Measurements from ENCODE around the gene SLC7A8. TPM values are rescaled to one million over a fixed set of nuclear protein-coding genes. Genes with fewer than 3 reads are reported as not detected.

The SLC7A8 gene
- total RNA-seq, 1 donor from 2014 or later, result 56.5 TPM

GRCh38 chr14:23106747-23107045, 76.8 kb downstream of the SLC7A8 start:
- H3K79me2 ChIP-seq (ENCODE audit: low read depth), result no peaks in the 10 kb centered on the region
- Mint-ChIP-seq H3K4me3 (no peak overlapping the region), H3K27me3 (ENCODE audit: insufficient read depth, low read depth) (peaks cover 4% of the 10 kb centered on the region), H3K36me3 (no peaks in the 10 kb centered on the region), H3K9me3 (peaks cover 4% of the 10 kb centered on the region), H3K27ac (peak overlapping the region; percentile 13), H3K4me1 (peaks cover 18% of the 10 kb centered on the region)
- no peak overlapping the region for H3K9ac ChIP-seq
- H3K4me2 ChIP-seq, result no peak overlapping the region
- H3K27ac ChIP-seq, result no peak overlapping the region
- H4K20me1 ChIP-seq (ENCODE audit: low read depth), result no peaks in the 10 kb centered on the region
- peaks cover 10% of the 10 kb centered on the region for H3K27me3 ChIP-seq
- no peaks in the 10 kb centered on the region for H3K9me3 ChIP-seq (ENCODE audit: low read depth)
- peaks cover 3% of the 10 kb centered on the region for H3K4me1 ChIP-seq
- H3K36me3 ChIP-seq, result no peaks in the 10 kb centered on the region
- TF ChIP-seq EZH2 (IDR thresholded peaks at IDR 0.05), result no peak
- no peak for TF ChIP-seq CTCF (IDR thresholded peaks at IDR 0.05)
- no peak for TF ChIP-seq EZH2phosphoT487 (IDR thresholded peaks at IDR 0.05)
- H3K4me3 ChIP-seq, result no peak overlapping the region
- no peak for DNase-seq (ENCODE audit: low spot score)
- no peak overlapping the region for H2AFZ ChIP-seq (replicated peaks)
- H3F3A ChIP-seq (ENCODE audit: low read depth), result peaks cover 13% of the 10 kb centered on the region

GRCh38 chr14:23105348-23105824, 78.1 kb downstream of the SLC7A8 start:
- no peak for DNase-seq (ENCODE audit: low spot score)
- Mint-ChIP-seq H3K9me3 (peaks cover 4% of the 10 kb centered on the region), H3K27ac (peak overlapping the region; percentile 6), H3K4me1 (peaks cover 20% of the 10 kb centered on the region), H3K36me3 (no peaks in the 10 kb centered on the region), H3K27me3 (ENCODE audit: insufficient read depth, low read depth) (peaks cover 6% of the 10 kb centered on the region), H3K4me3 (no peak overlapping the region)
- Histone ChIP-seq H3K27ac (no peak overlapping the region), H3K4me1 (peaks cover 8% of the 10 kb centered on the region), H2AFZ (replicated peaks) (no peak overlapping the region), H3K9ac (no peak overlapping the region), H3K4me3 (no peak overlapping the region), H4K20me1 (ENCODE audit: low read depth) (no peaks in the 10 kb centered on the region), H3K9me3 (ENCODE audit: low read depth) (no peaks in the 10 kb centered on the region), H3K36me3 (no peaks in the 10 kb centered on the region), H3K4me2 (no peak overlapping the region), H3F3A (ENCODE audit: low read depth) (peaks cover 13% of the 10 kb centered on the region), H3K27me3 (no peaks in the 10 kb centered on the region), H3K79me2 (ENCODE audit: low read depth) (no peaks in the 10 kb centered on the region)
- TF ChIP-seq EZH2 (IDR thresholded peaks at IDR 0.05) (no peak), EZH2phosphoT487 (IDR thresholded peaks at IDR 0.05) (no peak), CTCF (IDR thresholded peaks at IDR 0.05) (no peak)

GRCh38 chr14:23104591-23105347, 78.7 kb downstream of the SLC7A8 start, which contains the start of gene CIROP:
Gene CIROP, minus strand, starts transcription at chr14:23104989. Its CDS starts 69 bp downstream, at chr14:23104920.
- TF ChIP-seq EZH2 (IDR thresholded peaks at IDR 0.05), result no peak
- no peak for TF ChIP-seq EZH2phosphoT487 (IDR thresholded peaks at IDR 0.05)
- TF ChIP-seq CTCF (IDR thresholded peaks at IDR 0.05), result no peak
- Histone ChIP-seq H3K9ac (no peak within 1 kb of the TSS), H3K27me3 (no peaks in the 10 kb centered on the region), H3K4me2 (no peak within 1 kb of the TSS), H3K36me3 (no peaks in the 10 kb centered on the region), H4K20me1 (ENCODE audit: low read depth) (no peaks in the 10 kb centered on the region), H3F3A (ENCODE audit: low read depth) (peaks cover 13% of the 10 kb centered on the region), H3K4me1 (peaks cover 8% of the 10 kb centered on the region), H3K9me3 (ENCODE audit: low read depth) (no peaks in the 10 kb centered on the region), H3K79me2 (ENCODE audit: low read depth) (no peaks in the 10 kb centered on the region), H3K4me3 (no peak within 1 kb of the TSS), H2AFZ (replicated peaks) (peak within 1 kb of the TSS; percentile 63), H3K27ac (no peak within 1 kb of the TSS)
- peak within 1 kb of the TSS; percentile 25 for H3K4me3 Mint-ChIP-seq
- peaks cover 4% of the 10 kb centered on the region for H3K9me3 Mint-ChIP-seq
- no peaks in the 10 kb centered on the region for H3K36me3 Mint-ChIP-seq
- peak within 1 kb of the TSS; percentile 6 for H3K27ac Mint-ChIP-seq
- H3K4me1 Mint-ChIP-seq, result peaks cover 20% of the 10 kb centered on the region
- DNase-seq (ENCODE audit: low spot score), result no peak
- peaks cover 6% of the 10 kb centered on the region for H3K27me3 Mint-ChIP-seq (ENCODE audit: insufficient read depth, low read depth)

Measured in neural progenitor cell (in vitro differentiated cells).